HEK293T (cell line): Measurements from ENCODE around the gene TRAPPC10.

Experiments used
- CTCF ChIA-PET: fragments of 350-600 bp; formaldehyde crosslinking; extraction: SDS; loops from one replicate; lab custom pipeline; 2021; ENCODE audit warnings: antibody characterized with exemption, inconsistent platforms; lab: Yijun Ruan, JAX
- POLR2A ChIA-PET: fragments of 350-600 bp; formaldehyde crosslinking; extraction: SDS; loops from one replicate; lab custom pipeline; 2020; ENCODE audit warnings: antibody characterized with exemption, inconsistent platforms; lab: Yijun Ruan, JAX
- DNase-seq: peaks from one replicate; pipeline ENCODE4 v3.0.0; 2012; ENCODE audit warnings: mixed read lengths; ENCODE audit errors: extremely low spot score
- ARNT ChIP-seq: fragments of 450-650 bp; IDR thresholded peaks from 2 replicates; pipeline ENCODE4 v1.6.1; 2017; ENCODE audit warnings: mild to moderate bottlenecking
- BHLHE40 ChIP-seq: fragments of 450-650 bp; IDR thresholded peaks from 2 replicates; pipeline ENCODE4 v1.6.1; 2016; ENCODE audit warnings: mild to moderate bottlenecking, moderate library complexity, borderline replicate concordance
- CTBP1 ChIP-seq: fragments of 450-650 bp; IDR thresholded peaks from 2 replicates; pipeline ENCODE4 v1.6.1; 2016; ENCODE audit warnings: borderline replicate concordance
- ELF4 ChIP-seq: fragments of 450-650 bp; IDR thresholded peaks from 2 replicates; pipeline ENCODE4 v1.6.1; 2017; ENCODE audit warnings: antibody characterized with exemption
- FOXA1 ChIP-seq: fragments of 450-650 bp; IDR thresholded peaks from 2 replicates; pipeline ENCODE4 v1.6.1; 2016; ENCODE audit warnings: mild to moderate bottlenecking
- FOXK2 ChIP-seq: fragments of 450-650 bp; IDR thresholded peaks from 2 replicates; pipeline ENCODE4 v1.6.1; 2016; ENCODE audit warnings: mild to moderate bottlenecking
- FOXM1 ChIP-seq: fragments of 450-650 bp; IDR thresholded peaks from 2 replicates; pipeline ENCODE4 v1.6.1; 2017; ENCODE audit warnings: mild to moderate bottlenecking, borderline replicate concordance
- HDGF ChIP-seq: fragments of 450-650 bp; IDR thresholded peaks from 2 replicates; pipeline ENCODE4 v1.6.1; 2017; ENCODE audit warnings: antibody characterized with exemption, borderline replicate concordance
- L3MBTL2 ChIP-seq: fragments of 450-650 bp; conservative IDR thresholded peaks from 2 replicates; pipeline ENCODE4 v1.6.1; 2016; ENCODE audit warnings: mild to moderate bottlenecking
- LEF1 ChIP-seq: fragments of 450-650 bp; IDR thresholded peaks from 2 replicates; pipeline ENCODE4 v1.6.1; 2017; ENCODE audit warnings: mild to moderate bottlenecking, borderline replicate concordance
- NFRKB ChIP-seq: fragments of 450-650 bp; IDR thresholded peaks from 2 replicates; pipeline ENCODE4 v1.6.1; 2016; ENCODE audit warnings: mild to moderate bottlenecking, moderate library complexity
- SP1 ChIP-seq: fragments of 450-650 bp; IDR thresholded peaks from 2 replicates; pipeline ENCODE4 v1.6.1; 2017
- SUZ12 ChIP-seq: fragments of 450-650 bp; IDR thresholded peaks from 2 replicates; pipeline ENCODE4 v1.6.1; 2016; ENCODE audit warnings: mild to moderate bottlenecking
- TARDBP ChIP-seq: fragments of 450-650 bp; IDR thresholded peaks from 2 replicates; pipeline ENCODE4 v1.6.1; 2016
- ZNF384 ChIP-seq: fragments of 450-650 bp; IDR thresholded peaks from 2 replicates; pipeline ENCODE4 v1.6.1; 2016
- TF ChIP-seq, protein P1 (sequence below): fragments of 450-650 bp; IDR thresholded peaks from 2 replicates; pipeline ENCODE4 v1.6.1; 2016

TRAPPC10 gene

DNA sequence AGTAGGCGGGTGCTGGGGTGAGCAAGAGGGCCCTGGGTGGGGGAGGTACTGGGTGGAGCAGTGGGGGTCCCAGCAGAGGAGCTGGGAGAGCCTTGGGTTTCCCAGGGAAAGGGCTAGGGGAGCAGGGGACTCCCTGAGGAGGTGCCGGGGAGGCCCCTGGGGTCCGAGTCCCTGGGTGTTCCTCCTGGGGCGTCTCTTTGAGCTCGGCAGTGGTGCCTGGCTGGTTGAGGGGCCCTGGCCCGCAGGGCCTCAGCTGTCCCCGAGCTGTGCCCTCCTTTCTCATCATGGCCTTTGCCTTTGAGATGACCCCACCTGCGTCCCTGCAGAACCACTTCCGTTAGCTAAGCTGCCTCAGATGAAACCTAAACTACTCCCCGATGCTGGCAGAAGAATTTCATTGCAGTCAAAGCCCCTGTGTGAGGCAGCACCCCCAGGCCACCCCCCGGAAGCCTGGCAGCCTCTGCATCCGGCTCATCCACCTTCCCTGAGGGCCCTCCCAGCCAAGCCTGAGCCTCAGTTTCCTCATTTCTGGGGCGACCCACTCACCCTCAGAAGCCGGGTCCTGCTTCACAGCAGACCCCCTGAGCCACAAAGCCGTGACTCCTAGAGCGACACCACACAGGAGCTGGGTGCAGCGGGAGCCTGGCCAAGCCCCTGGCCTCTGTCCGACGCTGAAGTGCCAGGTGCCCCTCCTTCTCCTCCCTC, 43.5 kb upstream of the TRAPPC10 start:
- no peak for DNase-seq
- ChIA-PET POLR2A (no interaction called here), CTCF (no interaction called here)
- TF ChIP-seq L3MBTL2 (no peak), TARDBP (no peak), ARNT (no peak), FOXM1 (no peak), SP1 (no peak), FOXK2 (no peak), ZNF384 (no peak)

DNA sequence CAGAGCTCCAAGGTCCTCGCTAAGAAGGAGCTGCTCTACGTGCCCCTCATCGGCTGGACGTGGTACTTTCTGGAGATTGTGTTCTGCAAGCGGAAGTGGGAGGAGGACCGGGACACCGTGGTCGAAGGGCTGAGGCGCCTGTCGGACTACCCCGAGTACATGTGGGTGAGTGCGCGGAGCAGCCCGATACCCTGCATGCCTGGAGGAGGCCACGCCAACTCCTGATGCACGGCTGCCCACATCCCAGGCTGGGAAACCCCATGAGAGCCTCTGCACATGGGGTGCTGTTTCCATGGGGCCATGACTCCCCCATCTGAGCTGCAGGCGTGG, 43.0 kb upstream of the TRAPPC10 start:
- no peak for DNase-seq
- TF ChIP-seq LEF1, result no peak
- no peak for TF ChIP-seq ZNF384
- TF ChIP-seq SP1, result no peak
- no peak for TF ChIP-seq BHLHE40
- no peak for TF ChIP-seq NFRKB
- ChIA-PET CTCF (no interaction called here), POLR2A (no interaction called here)

DNA sequence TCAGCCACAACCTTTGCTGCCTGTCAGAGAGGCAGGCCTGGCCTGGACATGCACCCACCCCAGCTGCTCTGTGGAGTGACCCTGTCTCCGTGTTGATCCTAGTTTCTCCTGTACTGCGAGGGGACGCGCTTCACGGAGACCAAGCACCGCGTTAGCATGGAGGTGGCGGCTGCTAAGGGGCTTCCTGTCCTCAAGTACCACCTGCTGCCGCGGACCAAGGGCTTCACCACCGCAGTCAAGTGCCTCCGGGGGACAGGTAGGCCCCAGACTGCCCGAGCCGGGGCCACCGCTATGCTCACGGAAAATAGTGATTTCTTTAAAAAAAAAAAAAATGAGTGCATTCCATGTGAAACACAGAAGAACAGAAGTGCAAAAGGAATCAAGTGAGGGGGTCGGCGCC, 41.6 kb upstream of the TRAPPC10 start:
- POLR2A ChIA-PET, result no interaction called here
- DNase-seq, result no peak
- CTCF ChIA-PET, result no interaction called here
- no peak for TF ChIP-seq SUZ12
- TF ChIP-seq BHLHE40, result no peak
- no peak for TF ChIP-seq NFRKB
- no peak for TF ChIP-seq L3MBTL2
- no peak for TF ChIP-seq TARDBP
- TF ChIP-seq SP1, result no peak
- TF ChIP-seq FOXK2, result no peak
- TF ChIP-seq, protein P1, sequence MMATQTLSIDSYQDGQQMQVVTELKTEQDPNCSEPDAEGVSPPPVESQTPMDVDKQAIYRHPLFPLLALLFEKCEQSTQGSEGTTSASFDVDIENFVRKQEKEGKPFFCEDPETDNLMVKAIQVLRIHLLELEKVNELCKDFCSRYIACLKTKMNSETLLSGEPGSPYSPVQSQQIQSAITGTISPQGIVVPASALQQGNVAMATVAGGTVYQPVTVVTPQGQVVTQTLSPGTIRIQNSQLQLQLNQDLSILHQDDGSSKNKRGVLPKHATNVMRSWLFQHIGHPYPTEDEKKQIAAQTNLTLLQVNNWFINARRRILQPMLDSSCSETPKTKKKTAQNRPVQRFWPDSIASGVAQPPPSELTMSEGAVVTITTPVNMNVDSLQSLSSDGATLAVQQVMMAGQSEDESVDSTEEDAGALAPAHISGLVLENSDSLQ, result no peak
- no peak for TF ChIP-seq FOXA1
- TF ChIP-seq HDGF, result no peak
- no peak for TF ChIP-seq ZNF384

DNA sequence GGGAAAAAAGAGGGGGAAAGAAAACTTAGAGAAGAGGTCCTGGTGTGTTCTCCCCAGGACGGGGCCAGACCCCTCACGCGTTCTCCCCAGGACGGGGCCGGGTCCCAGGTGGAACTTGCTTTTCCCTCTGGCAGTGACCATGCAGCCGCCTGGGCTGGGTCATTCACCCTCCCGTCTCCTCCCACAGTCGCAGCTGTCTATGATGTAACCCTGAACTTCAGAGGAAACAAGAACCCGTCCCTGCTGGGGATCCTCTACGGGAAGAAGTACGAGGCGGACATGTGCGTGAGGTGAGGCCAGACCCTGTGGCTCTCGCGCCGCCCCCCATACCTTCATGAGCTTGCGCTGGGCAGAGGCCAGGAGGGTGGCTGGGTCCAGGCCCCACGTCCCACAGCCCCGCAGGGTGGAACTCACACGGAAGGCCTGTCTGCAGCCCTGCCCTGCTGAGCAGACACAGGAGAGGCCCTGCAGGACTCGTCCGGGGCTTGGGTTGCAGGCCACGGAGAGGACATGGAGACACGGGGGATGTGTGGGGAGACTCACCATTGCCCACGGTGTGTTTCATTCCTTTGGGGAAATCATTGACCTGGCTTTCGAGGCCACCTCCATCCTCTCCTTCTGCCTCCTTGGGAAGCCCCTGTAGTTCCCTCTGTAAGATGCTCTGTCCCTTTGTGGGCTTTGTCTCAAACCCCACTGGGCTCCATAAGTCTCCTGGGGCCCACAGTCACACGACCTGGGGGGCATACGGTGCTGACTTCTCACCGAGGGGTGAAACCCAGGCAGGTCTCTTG, 40.7 kb upstream of the TRAPPC10 start:
- DNase-seq, result no peak

DNA sequence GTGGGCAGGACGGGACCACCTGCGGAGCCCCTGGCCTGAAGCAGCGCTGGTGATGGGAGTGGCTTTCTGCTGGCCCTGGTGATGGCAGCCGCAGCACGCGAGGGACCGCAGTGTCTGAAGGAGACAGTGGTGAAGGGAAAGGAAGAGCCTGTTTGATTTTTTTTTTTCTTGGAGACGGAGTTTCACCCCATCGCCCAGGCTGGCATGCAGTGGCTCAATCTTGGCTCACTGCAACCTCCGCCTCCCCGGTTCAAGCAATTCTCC, 40.2 kb upstream of the TRAPPC10 start:
- DNase-seq, result no peak
- ChIA-PET CTCF (no interaction called here), POLR2A (no interaction called here)
- TF ChIP-seq ARNT, result no peak
- TF ChIP-seq SP1, result no peak
- TF ChIP-seq ZNF384, result no peak
- no peak for TF ChIP-seq SUZ12
- TF ChIP-seq FOXM1, result no peak
- TF ChIP-seq, protein P1, result no peak
- TF ChIP-seq ELF4, result no peak
- no peak for TF ChIP-seq FOXK2
- no peak for TF ChIP-seq L3MBTL2
- no peak for TF ChIP-seq BHLHE40
- no peak for TF ChIP-seq TARDBP
- TF ChIP-seq LEF1, result no peak
- TF ChIP-seq NFRKB, result no peak
- TF ChIP-seq CTBP1, result no peak
- TF ChIP-seq HDGF, result no peak
- TF ChIP-seq FOXA1, result no peak

More for the DNA sequence above, 40.7 kb upstream of the TRAPPC10 start:
- TF ChIP-seq ARNT (no peak), L3MBTL2 (no peak), ELF4 (no peak), FOXK2 (no peak), FOXA1 (no peak), BHLHE40 (no peak), LEF1 (no peak)
- TF ChIP-seq, protein P1, result no peak
- CTCF ChIA-PET, result no interaction called here
- POLR2A ChIA-PET, result no interaction called here

DNA sequence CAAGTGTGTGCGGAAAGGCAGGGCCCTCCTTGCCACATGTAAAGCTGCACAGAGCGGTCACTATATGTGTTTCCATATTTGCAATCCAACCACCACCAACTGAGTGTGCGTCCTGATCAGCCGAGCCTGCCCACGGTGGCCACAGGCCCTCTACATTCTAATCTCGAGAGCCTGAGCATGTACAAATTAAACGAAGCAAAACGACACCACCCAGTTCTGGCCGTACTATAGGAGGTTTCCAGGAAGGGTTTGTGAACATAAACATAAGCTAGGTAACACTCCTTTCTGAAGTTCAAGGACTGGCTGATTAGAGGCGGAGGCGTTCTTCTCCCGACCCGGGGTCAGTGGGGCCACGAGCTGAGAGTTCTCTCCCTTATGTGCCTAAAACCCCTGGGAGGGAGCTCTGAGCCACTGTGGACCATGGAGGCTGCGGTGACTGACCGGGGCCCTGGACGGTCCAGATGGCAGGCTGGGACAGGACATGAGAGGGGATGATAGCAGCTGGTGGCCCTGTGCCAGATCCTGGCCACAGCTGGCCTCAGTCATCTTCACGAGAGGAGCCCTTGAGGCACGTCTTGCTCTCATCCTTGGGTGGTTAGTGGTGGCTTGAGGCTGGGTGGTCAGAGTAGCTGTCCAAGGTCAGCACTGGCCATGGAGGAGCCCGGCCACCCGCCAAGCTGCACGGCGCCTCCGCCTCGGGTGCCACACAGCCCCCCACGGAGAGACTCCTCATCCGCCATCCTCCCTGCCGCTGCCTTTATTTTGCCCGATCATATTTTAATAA, 39.1 kb upstream of the TRAPPC10 start:
- DNase-seq, result no peak
- POLR2A ChIA-PET, result interaction anchor here (1.0 kb wide), 1 partner anchor 114 kb away, joined by 3 read pairs; no protein-coding TSS in a partner anchor
- CTCF ChIA-PET, result interaction anchor here (0.7 kb wide), 1 partner anchor 40 kb away, joined by 3 read pairs; no protein-coding TSS in a partner anchor
- TF ChIP-seq FOXA1 (no peak), HDGF (no peak), ZNF384 (no peak), NFRKB (no peak), ARNT (no peak), SUZ12 (no peak), LEF1 (no peak), BHLHE40 (no peak), FOXK2 (no peak), FOXM1 (no peak), CTBP1 (no peak)
